CD4-positive, alpha-beta T cell treated with Interferon alpha-2 for 1 hour (primary cell): ENCODE data around the gene RHEX.

ENCODE experiments used
- DNase-seq, 2 donors: peaks; one replicate each; pipeline ENCODE4 v3.0.0-alpha.2; 2020 to 2022

The RHEX gene, protein sequence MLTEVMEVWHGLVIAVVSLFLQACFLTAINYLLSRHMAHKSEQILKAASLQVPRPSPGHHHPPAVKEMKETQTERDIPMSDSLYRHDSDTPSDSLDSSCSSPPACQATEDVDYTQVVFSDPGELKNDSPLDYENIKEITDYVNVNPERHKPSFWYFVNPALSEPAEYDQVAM

GRCh38 chr1:206052919-206053610 lies at the start of gene RHEX:
RHEX (plus strand) TSS chr1:206053173; CDS start chr1:206097829, 44,656 bp downstream.
- DNase-seq: peak in 1 of 2 donors; percentile 29

- no peak for DNase-seq
Measured at GRCh38 chr1:206003854-206004800, 48.8 kb upstream of the RHEX start.

GRCh38 chr1:206004826-206005225 lies 48.1 kb upstream of the RHEX start:
- no peak for DNase-seq

DNA sequence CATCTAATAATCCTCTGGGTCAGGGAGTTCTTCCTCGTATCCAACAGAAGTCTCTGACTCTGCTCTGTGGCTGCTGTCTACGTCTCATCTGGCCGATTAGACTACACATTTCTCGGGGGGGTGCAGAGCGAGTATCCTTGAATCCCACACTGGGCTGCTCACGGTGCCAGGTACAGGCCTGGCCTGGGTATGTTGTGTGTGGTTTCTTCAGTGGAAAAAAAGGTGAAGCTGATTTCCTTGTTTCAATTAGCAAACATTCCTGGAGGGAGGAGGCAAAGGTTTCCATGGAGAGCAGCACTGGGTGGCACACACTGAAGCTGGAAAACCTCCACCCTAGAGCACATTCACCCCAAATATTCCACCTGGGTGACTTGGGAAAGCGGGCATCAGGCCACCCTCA lies 47.7 kb upstream of the RHEX start:
- DNase-seq: no peak

DNA sequence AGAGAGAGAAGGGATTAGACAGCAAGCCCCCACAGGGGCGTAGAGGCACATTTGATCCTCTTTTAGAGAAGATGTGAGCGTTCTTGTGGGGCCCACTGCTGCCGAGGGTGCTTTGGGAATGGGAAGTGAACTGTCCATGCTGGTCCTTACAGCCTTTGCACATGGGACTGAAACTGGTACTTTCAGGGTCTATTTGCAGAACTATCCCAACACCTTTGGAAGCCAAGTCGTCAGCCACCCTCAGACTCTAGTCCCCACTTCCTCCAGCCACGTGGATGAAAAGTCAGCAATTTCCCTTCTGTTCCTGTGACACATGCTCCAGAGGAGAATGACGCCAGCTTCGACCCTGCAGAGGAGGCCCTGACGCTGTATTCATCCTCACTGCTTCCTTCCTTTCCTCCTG lies 47.2 kb upstream of the RHEX start:
- DNase-seq: peak in 1 of 2 donors; percentile 10

GRCh38 chr1:206006946-206007345 lies 46.0 kb upstream of the RHEX start:
- DNase-seq: no peak

- DNase-seq: no peak
Measured at GRCh38 chr1:206010060-206010459, 42.9 kb upstream of the RHEX start.

DNA sequence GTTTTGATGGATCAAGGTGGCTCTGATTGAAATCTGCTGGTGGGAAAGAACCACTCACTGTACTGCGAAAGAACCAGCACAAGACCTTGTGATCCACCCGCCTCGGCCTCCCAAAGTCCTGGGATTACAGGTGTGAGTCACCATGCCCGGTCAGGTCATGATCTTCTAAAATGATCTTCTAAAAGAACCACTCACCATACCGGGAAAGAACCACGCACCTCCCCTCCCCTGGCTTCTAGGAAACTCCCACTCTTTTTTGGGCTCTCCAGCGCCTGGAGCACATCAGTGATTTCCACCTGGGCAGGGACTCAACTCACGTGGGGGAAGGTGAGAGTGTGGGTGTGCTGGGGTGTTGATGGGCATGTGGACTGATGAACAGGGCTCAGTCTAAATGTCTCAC lies 41.9 kb upstream of the RHEX start:
- DNase-seq: no peak

DNA sequence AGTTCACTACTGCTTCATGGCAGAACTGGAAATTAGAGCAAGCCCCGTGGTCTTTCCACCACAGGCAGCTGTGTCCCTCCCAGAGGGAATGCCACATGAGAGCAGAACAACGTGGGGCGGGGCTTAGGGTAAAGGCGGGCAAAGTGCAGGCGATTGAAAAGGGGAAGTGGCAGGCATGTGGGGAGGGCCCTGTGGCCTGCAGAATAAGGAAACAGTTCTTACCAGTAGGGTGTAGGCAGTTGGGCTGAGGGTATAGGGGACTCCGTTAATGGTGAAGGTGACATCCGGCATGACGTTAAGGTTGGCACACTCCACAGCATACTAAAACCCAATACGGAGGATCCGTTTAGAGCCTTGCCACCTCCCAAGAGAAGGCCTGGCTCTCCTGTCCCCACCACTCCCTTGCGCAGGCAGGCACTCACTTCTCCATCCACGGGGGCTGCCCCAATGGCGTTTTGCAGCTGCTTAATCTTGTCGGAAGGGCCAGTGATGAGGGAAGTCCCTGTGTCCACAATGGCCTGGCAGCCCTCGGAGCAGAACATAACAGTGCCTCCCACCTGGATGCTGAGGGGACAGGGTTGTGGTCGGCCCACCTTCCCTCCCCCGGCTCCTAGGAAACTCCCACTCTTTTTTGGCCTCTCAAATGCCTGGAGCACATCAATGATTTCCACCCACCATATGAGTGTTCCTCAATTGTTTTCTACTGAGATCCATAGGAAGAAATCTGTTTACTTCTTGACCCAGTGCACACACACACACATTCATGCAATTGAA lies 40.7 kb upstream of the RHEX start:
- DNase-seq: peak; percentile 39 to 79

DNA sequence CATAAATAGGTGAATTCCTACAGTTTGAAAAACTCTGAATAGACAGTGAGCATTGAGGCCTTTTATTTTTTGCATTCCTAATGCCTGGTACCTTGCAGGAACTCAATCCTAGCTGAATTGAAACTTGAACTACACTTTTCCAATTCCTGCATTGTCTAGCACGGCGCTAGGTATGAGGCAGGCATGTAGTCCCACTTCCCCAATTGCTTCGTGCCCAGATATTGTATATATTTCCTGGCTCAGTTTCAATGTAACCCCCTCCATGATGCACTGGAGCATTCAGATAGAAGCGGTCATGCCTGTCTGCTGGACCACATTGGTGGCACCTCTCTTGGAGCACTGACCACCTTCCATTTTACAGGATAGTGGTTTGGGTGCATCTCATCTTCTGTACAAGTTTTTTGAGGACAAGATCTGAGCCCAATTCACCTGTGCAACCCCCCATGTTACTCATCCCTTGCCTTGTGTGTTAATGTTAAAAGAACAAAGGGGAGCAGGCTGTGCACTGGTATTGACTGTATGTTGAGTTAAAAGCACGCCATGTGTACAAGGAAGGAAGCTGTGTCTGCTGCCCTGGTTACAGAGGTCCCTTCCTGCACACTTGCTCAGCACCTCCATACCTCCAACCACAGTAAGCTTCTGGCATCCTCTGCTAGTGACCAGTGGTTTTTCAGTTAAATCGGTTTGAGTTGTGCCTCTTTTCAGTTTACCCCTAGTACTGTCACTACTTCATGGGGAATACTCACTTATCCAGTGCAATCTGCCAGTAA lies 39.8 kb upstream of the RHEX start:
- no peak for DNase-seq

DNA sequence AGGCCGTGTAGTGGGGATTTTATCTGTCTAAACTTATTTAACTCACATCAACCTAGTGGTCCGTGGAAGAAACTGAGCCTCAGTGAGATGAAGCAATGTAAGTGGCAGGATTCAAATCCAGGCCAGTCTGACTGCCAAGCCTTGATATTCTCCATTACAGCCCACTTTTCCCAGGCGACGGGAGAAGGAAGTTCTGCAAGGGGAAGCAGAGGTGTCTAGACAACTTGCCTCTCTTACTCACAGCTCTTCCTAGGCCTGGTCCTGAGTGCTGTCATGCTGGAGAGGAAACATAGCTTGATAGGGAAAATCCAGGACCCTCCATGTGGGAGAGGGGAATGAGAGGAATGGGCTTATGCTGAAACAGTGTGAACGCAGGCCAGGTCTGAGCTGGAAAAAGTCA lies 38.4 kb upstream of the RHEX start:
- DNase-seq: no peak

DNA sequence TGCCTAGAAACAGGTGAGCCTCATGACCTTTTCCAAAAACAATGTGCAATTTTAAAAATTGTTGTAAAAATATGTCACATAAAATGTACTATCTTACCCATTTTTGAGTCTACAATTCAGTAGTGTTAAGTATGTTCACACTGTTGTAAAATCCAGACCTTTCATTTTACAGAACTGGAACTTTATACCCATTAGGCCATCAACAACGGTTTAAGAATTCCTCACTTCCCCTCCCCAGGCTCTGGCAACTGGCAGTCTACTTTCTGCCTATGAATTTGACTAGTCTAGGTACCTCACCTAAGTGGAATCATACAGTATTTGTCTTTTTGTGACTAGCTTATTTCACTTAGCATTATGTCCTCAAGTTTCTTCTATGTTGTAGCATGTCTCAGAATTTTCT lies 37.9 kb upstream of the RHEX start:
- no peak for DNase-seq

DNA sequence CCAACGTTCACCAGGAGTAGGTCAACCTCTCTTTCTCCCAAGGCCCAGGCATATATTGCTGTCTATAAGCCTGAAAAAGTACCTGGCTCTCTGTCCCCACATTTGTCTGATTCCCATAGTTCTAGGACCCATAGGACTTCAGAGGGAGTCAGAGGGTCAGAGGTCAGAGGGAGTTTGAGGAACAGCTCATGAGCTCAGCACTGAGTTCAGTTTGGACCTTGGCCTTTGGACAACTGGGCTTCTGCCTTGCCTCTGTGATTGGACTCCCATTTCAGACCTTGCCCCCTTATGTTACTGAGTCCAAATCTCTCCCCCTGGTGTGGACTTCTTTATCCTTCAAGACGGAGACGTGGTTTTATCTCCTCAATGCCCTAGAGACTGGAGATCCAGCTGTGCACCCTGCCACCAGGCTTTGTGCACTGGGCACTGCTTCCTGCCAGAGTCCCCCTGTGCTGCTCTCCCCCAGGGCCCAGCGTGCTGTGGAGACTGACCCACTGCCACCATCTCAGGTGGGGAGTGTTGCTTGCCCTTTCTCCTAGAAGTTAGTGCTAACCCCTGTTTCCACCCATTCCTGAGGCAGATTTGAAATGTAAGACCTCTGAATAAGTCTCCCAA lies 32.5 kb upstream of the RHEX start:
- DNase-seq: no peak

- no peak for DNase-seq
Measured at GRCh38 chr1:206021008-206021625, 31.9 kb upstream of the RHEX start.

- DNase-seq: no peak
Measured at GRCh38 chr1:206021626-206022365, 31.2 kb upstream of the RHEX start.

- DNase-seq: no peak
Measured at GRCh38 chr1:206022766-206023165, 30.2 kb upstream of the RHEX start.

- no peak for DNase-seq
Measured at GRCh38 chr1:206023695-206024094, 29.3 kb upstream of the RHEX start, which contains the start of gene CTSE. CTSE (minus strand) TSS chr1:206023895; CDS start chr1:206023791, 104 bp downstream.

GRCh38 chr1:206025283-206025820 lies 27.6 kb upstream of the RHEX start:
- DNase-seq: no peak

GRCh38 chr1:206029484-206029883 lies 23.5 kb upstream of the RHEX start:
- no peak for DNase-seq

DNA sequence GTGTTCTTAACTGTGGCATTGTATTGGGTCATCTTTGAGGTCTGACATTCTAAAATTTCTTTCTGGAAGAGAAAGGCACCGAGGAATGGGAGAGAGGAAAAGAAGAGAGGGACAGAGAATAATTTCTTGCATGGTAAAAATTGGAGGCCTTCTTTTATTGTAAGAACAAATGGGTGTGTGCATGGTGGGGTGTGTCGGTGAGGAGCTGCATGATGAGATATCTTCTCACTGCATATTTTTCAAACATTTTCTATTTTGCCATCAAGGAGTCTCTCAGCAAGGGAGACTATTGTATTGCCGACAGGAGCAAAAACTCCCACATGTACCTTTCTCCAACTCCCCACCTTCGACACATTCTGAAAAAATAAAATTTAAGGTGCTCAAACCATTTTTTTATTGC lies 22.8 kb upstream of the RHEX start:
- no peak for DNase-seq
